Measurements from ENCODE around the gene ALDH1A1.

ALDH1A1 gene

GRCh38 chr9:72911247-72911775, 41.5 kb downstream of the ALDH1A1 start:
- TF ChIP-seq CSRNP3 (CRISPR knock-in tag; IDR thresholded peaks at IDR 0.05) (no peak), TCF4 (CRISPR knock-in tag; IDR thresholded peaks at IDR 0.05; ENCODE audit: borderline replicate concordance) (no peak), ISL1 (CRISPR knock-in tag; IDR thresholded peaks at IDR 0.05) (no peak), OSR1 (CRISPR knock-in tag; IDR thresholded peaks at IDR 0.05) (no peak), ZFP3 (CRISPR knock-in tag; IDR thresholded peaks at IDR 0.05) (no peak), ZNF565 (CRISPR knock-in tag; conservative IDR thresholded peaks at IDR 0.05; ENCODE audit: low read depth) (no peak), SNAI2 (CRISPR knock-in tag; IDR thresholded peaks at IDR 0.05) (no peak), ZNF8 (CRISPR knock-in tag; IDR thresholded peaks at IDR 0.05) (no peak), ZFP30 (CRISPR knock-in tag; IDR thresholded peaks at IDR 0.05) (no peak), ARNTL (CRISPR knock-in tag; IDR thresholded peaks at IDR 0.05; ENCODE audit: borderline replicate concordance, low read depth) (no peak), ZC3H10 (CRISPR knock-in tag; IDR thresholded peaks at IDR 0.05) (no peak), TSHZ2 (CRISPR knock-in tag; IDR thresholded peaks at IDR 0.05) (no peak), PATZ1 (CRISPR knock-in tag; IDR thresholded peaks at IDR 0.05; ENCODE audit: borderline replicate concordance) (no peak)
- TF ChIP-seq, protein P1, sequence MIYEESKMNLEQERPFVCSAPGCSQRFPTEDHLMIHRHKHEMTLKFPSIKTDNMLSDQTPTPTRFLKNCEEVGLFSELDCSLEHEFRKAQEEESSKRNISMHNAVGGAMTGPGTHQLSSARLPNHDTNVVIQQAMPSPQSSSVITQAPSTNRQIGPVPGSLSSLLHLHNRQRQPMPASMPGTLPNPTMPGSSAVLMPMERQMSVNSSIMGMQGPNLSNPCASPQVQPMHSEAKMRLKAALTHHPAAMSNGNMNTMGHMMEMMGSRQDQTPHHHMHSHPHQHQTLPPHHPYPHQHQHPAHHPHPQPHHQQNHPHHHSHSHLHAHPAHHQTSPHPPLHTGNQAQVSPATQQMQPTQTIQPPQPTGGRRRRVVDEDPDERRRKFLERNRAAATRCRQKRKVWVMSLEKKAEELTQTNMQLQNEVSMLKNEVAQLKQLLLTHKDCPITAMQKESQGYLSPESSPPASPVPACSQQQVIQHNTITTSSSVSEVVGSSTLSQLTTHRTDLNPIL (CRISPR knock-in tag; IDR thresholded peaks at IDR 0.05; ENCODE audit: low read depth) = no peak
- TF ChIP-seq, protein P2, sequence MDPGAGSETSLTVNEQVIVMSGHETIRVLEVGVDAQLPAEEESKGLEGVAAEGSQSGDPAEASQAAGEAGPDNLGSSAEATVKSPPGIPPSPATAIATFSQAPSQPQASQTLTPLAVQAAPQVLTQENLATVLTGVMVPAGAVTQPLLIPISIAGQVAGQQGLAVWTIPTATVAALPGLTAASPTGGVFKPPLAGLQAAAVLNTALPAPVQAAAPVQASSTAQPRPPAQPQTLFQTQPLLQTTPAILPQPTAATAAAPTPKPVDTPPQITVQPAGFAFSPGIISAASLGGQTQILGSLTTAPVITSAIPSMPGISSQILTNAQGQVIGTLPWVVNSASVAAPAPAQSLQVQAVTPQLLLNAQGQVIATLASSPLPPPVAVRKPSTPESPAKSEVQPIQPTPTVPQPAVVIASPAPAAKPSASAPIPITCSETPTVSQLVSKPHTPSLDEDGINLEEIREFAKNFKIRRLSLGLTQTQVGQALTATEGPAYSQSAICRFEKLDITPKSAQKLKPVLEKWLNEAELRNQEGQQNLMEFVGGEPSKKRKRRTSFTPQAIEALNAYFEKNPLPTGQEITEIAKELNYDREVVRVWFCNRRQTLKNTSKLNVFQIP (CRISPR knock-in tag; IDR thresholded peaks at IDR 0.05; ENCODE audit: borderline replicate concordance, low read depth) = no peak
- no peak for ATAC-seq

DNA sequence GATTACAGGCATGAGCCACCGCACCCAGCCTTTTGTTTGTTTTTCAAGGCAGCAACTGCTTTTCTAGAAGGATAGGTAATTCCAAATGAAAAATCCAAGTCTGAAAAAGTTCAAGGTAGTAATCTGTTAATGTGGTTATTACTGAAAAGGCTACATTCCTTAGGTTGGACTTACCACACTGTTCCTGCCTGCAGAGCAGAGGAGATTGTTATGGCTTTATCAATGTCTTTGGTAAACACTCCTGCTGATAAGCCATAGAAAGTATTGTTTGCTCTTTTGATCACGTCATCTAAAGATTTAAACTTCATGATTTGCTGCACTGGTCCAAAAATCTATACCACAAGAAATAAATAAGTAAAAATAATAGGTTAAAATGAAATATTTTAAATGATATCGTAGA, 43.4 kb downstream of the ALDH1A1 start:
- TF ChIP-seq ZFP30 (CRISPR knock-in tag; IDR thresholded peaks at IDR 0.05) = no peak
- no peak for TF ChIP-seq OSR1 (CRISPR knock-in tag; IDR thresholded peaks at IDR 0.05)
- TF ChIP-seq ISL1 (CRISPR knock-in tag; IDR thresholded peaks at IDR 0.05) = no peak
- TF ChIP-seq ARNTL (CRISPR knock-in tag; IDR thresholded peaks at IDR 0.05; ENCODE audit: borderline replicate concordance, low read depth) = no peak
- TF ChIP-seq CSRNP3 (CRISPR knock-in tag; IDR thresholded peaks at IDR 0.05) = no peak
- no peak for TF ChIP-seq TCF4 (CRISPR knock-in tag; IDR thresholded peaks at IDR 0.05; ENCODE audit: borderline replicate concordance)
- TF ChIP-seq ZFP3 (CRISPR knock-in tag; IDR thresholded peaks at IDR 0.05) = no peak
- TF ChIP-seq ZNF565 (CRISPR knock-in tag; conservative IDR thresholded peaks at IDR 0.05; ENCODE audit: low read depth) = no peak
- no peak for TF ChIP-seq PPARA (CRISPR knock-in tag; IDR thresholded peaks at IDR 0.05; ENCODE audit: borderline replicate concordance)
- TF ChIP-seq PATZ1 (CRISPR knock-in tag; IDR thresholded peaks at IDR 0.05; ENCODE audit: borderline replicate concordance) = no peak
- no peak for TF ChIP-seq ZNF8 (CRISPR knock-in tag; IDR thresholded peaks at IDR 0.05)
- TF ChIP-seq ZNF70 (CRISPR knock-in tag; IDR thresholded peaks at IDR 0.05) = no peak
- no peak for ATAC-seq
